ENCODE results near the gene GSE1.

GSE1 gene

GRCh38 chr16:85636234-85636812, 23.2 kb downstream of the GSE1 start:
- no peak for DNase-seq

DNA sequence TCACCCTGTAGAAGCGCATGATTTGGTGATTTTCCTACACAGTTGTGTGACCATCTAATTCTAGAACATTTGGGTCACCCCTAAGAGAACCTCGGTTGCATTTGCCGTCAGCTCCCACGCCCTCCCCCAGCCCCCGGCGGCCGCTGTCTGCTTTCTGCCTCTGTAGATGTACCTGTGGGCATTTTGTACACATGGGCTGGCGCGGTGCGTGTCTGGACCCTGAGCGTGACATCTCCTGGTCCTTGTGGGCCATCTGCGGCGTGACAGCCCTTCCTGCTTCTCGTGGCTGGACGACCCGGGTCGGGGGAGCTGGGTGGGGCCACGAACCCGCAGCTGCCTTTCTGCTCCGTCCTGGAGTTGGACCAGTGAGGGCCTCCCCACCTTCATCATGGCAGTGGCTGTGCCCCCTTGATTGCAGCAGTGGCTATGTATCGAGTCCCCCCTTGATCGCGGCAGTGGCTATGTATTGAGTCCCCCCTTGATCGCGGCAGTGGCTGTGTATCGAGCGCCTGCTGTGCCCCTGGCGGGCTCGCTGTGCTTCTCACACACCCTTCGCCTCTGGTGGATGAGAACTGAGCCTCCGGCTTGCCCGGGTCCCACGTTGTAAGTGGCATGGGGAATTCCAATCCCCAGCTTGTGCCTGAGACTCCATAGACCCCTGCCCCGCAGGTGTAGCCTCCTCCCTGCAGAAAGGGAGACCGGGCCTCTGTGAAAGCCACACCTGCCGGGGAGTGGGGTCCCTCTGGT, 24.1 kb downstream of the GSE1 start:
- DNase-seq = no peak

DNA sequence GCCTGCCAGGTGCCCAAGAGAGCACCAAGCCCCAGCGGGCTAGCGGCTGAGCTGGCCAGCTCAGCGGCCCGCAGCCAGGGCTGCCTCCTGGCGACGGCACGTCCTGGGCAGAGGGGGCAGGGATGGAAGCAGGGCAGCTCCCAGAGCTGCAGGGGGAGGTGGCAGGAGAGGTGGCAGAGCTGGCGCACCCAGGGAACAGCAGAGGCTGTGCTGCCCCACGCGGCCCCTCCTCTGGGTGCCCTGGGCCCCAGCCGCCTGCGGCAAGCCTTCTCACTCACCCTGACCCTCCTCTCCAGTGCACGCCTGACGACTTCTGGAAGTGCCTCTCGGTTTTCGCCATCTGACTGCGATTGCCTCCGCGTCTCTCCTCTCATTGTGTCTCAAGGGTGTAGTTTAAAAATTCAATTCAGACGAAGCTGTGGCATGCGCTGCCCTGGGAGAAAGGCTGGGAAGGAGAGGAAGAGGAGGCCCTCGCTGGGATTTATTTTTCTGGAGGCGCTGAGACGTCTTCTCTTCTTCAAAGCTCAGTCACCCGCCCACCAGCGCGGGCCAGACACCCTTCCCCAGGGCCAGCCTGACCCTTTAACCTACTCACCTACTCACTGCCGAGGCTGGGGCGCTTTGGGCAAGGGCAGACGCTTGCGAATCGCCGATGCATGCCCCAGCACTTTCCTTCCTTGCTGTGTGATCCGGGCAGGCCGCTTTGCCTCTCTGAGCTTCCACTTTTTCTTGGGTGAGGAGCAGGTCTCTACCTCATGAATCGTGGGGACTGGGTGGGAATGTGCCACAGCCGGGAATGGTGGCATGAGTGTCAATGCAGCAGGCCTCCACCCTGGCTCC, 24.9 kb downstream of the GSE1 start:
- no peak for DNase-seq

DNA sequence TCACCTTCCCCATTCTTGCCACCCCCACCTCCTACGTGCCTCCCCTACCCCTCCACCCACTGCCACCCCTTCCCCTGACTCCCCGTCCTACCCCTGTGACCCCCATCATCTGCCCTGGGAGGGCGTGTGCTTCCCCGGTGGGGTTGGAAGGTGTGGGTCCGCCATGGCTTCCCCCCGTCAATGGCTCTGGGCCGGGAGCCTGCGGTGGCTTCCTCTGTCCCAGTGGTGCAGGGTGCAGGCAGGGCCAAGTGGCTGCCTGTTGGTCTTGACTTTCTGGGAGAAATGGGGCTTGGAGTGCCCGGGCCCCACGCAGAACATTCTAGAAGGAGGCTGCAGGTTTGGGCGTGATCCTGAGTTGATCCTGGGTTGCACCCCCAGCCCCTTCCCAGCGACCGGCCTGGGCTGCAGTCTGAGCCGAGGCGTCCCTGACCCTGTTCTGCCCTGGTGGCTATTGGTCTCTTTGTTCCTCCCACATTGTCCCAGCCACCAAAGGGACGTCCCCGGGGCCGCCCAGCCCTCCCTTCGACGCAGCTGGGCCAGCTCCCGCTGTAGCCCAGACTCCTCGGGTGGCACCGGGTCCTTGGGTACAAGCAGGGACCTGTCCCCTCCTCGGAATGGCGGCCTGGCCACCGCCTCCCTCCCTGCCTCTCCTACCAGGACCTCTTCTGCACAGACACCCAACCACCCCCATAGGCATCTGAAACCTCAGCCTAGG, 25.7 kb downstream of the GSE1 start:
- DNase-seq = no peak

DNA sequence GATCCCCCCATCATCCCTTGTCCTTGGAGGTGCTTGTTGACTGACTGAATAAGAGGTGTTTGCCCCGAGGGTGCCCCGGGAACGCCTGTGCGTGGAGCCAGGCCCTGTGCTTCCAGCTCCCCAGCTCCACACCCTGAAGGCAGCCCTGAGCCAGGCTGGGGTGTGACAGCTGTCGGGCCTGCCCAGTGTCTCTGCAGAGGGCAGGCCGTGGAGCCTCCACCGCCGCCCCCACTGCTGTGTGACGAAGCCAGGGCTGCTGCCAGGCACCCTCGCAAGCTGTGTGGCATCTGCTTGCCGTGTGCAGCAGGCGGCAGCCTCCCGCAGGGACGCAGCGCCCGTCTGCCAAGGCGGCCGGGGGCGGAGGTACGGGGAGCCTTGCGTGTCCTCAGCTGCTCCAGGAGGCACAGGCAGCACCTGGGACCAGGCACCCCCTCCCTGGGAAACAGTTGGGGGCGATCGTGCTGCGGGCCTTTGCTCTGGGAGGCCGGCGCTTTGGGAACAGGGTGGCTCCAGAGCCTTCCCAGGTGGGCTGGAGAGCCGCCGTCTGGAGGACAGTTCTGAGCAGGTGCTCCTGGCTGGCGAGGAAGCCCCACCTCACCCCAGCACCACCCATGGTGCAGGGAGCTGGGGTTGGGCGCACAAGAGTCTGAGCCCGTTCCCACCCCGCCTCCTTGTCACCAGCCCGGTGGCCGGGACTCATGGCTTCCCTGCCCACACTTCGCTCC, 26.6 kb downstream of the GSE1 start:
- no peak for DNase-seq

DNA sequence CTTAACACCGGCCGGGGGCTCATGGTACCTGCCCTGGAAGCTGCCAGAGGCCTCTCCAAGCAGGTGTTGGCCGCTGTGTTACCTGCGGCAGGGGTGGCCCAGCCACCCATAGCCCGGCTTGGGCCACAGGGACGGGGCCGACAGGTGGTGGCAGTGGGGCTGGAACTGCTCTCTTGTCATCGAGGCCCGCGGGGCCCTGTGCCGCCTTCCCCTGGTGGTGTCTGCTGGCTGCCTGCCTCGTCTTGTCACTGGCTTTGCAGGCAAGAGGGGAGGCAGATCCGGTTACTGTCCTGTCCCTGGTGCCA, 27.1 kb downstream of the GSE1 start:
- DNase-seq = no peak

GRCh38 chr16:85640585-85640984, 27.5 kb downstream of the GSE1 start:
- DNase-seq = no peak

- no peak for DNase-seq
Measured at GRCh38 chr16:85641305-85641704, 28.2 kb downstream of the GSE1 start.

DNA sequence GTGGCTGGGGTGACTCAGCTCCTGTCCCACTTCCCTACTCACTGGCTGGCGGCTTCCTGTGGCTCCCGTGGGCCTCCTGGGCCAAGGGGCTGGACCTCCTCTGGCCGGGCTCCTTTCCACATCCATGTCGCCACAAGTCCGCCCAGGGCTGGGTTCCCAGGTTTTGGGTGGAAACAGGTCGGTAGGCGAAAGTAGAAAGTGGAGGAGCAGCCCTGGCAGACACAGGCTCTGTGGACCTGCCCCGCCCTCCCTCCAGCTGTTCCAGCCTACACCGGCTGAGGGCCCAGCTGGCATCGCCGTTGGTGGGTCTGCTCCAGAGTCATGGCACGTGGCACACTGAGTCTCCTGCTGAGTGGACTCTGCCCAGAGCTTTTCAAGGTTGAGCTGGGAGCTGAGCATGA, 28.7 kb downstream of the GSE1 start:
- DNase-seq = no peak

- DNase-seq = no peak
Measured at GRCh38 chr16:85642762-85643358, 29.7 kb downstream of the GSE1 start.

DNA sequence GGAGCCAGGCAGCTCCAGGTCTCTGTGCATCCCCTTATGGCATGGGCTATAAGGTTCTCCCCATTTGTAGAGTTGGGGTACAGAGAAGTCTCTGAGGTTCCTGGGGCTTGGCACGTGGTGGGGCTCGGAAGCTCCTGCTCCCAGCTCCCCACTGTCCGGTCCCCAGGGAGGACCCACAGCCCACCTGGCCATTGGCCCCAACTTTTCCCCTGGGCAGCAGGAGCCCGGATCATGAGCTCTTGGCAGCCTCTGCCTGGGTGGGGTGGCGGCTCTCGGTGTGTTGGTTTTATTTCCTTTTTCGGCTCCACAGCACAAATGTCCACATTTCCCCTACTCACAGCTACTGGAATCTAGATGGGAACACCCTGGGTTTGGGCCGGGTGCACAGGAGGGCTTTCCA, 30.5 kb downstream of the GSE1 start:
- no peak for DNase-seq

- no peak for DNase-seq
Measured at GRCh38 chr16:85644093-85644712, 31.1 kb downstream of the GSE1 start.

DNA sequence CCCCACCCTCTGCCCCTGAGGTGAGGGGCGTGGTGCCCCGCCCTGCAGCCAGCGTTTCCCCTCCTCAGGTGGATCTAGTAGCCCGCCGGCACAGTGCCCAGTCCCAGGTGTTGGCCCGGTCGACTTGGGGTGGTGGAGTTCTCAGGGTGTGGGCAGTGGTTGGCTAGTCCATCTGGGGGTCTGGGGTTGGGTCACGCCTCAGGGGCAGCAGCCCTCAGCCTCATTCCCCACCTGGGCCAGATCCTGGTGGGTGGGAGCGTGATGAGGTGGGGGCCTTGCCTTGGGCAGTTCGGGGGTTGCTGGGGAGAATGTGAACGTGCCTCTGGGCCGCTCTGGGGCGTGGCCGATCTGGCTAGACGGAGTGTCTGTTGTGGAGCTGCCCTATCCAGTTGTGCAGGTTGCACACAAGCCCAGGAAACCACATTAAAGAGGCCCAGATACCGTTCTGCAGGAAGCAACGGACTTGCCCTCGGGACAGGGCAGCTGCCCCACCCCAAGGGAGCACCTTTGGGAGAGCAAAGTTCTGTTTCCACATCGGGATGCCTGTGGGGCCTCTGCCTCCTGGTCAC, 32.0 kb downstream of the GSE1 start:
- no peak for DNase-seq

DNA sequence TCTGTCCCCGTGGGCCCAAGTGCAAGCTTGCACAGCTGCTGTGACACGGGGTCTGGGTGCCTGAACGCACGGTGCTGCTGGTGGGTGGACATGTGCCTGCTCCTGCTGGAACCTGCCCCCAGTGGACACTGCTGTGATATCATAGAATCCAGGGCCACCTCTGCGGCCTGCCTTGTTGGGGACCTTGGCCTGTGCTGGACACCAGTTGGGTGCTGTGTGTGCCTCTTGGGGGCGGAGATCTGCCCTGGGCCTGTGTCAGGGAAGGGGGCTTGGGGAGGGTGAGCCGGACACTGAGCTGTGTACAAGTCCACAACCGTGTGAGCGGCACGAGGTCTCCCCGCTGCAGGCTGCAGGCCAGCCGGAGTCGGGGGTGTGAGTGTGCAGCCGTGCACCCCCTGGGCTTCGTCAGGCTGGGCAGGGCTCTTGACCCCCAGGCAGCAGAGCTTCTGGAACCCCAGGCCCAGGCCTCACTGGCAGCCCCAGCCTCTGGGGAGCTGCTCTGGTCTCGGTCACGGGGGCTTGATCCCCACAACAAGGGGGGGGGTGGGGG, 33.3 kb downstream of the GSE1 start:
- no peak for DNase-seq

DNA sequence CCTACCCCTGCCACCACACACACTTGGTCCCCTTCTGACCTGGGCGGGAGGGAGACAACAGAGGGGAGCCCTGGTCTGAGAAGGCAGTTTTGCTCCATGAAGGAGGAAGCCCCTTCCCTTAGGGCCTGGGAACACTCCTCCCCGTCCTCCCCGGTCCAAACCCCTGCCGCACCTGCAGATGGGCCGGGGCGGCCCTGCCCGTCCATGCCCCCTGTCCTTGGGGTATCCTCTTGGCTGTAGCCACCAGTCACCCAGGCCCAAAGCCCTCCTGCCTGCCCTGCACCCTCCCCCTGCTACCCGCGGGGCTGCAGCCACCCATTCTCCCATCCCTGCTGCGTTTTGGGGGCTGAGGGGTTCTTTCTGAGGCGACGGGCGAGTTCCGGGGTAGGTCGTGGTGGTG, 33.9 kb downstream of the GSE1 start:
- DNase-seq = no peak

- no peak for DNase-seq
Measured at GRCh38 chr16:85648070-85648714, 35.1 kb downstream of the GSE1 start.

DNA sequence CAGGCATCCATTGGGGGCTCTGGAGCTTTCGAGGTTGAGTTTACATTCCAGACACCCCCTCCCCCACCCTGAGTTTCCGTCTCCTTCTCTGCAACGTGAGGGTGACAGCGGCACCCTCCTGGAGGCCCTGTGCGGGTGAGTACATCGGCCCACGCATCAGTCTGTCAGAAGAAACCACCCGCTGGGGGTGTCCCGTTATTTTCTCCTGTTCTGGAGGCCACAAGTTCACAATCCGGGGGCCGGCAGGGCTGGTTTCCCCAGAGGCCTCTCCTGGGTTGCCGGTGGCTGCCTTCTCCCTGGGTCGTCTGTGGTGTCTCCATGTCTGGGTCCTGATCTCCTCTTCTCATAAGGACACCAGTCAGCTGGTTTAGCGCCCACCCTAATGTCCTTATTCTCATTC, 35.7 kb downstream of the GSE1 start:
- no peak for DNase-seq

- DNase-seq = no peak
Measured at GRCh38 chr16:85649411-85650134, 36.5 kb downstream of the GSE1 start.

DNA sequence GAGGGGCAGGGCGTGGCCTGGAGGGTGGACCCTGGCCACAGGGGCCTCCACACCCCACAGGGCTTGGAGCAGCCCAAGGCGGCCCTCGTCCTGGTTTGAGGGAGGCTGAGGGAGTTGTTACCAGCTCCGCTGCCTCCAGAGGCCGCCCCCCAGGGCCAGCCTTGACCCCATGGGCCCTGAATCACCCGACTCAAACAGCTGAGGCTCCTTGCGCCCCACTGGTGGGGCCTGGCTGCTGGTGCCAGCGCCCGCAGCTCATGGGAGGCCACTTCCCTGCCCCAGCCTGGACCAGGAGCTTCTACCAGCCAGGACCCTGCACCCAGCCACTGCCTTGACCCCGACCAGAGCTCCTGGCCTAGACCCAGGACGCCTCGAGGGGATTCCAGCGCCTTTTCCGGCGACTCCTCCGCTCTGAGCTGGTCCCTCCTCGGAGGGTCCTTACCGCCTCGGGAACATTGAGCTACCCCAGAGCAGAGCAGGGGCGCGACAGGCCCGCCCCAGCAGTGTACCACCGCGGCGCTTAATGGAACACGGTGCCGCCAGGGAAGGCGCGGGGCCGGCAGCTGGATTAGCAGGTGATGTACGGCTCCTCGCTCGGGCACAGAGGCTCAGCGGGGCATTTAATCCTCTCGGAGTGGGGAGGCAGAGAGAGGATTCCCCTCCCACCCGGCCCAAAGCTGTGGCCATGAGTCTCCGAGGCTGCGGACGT, 37.2 kb downstream of the GSE1 start:
- DNase-seq = no peak
